ENCODE measurements around the gene NGFR.

NGFR gene

GRCh38 chr17:49510720-49511110 lies 15.6 kb downstream of the NGFR start:
- TF ChIP-seq, protein P1, sequence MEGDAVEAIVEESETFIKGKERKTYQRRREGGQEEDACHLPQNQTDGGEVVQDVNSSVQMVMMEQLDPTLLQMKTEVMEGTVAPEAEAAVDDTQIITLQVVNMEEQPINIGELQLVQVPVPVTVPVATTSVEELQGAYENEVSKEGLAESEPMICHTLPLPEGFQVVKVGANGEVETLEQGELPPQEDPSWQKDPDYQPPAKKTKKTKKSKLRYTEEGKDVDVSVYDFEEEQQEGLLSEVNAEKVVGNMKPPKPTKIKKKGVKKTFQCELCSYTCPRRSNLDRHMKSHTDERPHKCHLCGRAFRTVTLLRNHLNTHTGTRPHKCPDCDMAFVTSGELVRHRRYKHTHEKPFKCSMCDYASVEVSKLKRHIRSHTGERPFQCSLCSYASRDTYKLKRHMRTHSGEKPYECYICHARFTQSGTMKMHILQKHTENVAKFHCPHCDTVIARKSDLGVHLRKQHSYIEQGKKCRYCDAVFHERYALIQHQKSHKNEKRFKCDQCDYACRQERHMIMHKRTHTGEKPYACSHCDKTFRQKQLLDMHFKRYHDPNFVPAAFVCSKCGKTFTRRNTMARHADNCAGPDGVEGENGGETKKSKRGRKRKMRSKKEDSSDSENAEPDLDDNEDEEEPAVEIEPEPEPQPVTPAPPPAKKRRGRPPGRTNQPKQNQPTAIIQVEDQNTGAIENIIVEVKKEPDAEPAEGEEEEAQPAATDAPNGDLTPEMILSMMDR (IDR thresholded peaks at IDR 0.05; ENCODE audit: borderline replicate concordance, insufficient read depth, low read depth, low read length): no peak
- no peak overlapping the region for H3K4me3 ChIP-seq (ENCODE audit: low read depth, low read length)

GRCh38 chr17:49511810-49512209 lies 16.7 kb downstream of the NGFR start:
- H3K4me3 ChIP-seq (ENCODE audit: low read depth, low read length): no peak overlapping the region
- TF ChIP-seq, protein P1 (IDR thresholded peaks at IDR 0.05; ENCODE audit: borderline replicate concordance, insufficient read depth, low read depth, low read length): no peak

DNA sequence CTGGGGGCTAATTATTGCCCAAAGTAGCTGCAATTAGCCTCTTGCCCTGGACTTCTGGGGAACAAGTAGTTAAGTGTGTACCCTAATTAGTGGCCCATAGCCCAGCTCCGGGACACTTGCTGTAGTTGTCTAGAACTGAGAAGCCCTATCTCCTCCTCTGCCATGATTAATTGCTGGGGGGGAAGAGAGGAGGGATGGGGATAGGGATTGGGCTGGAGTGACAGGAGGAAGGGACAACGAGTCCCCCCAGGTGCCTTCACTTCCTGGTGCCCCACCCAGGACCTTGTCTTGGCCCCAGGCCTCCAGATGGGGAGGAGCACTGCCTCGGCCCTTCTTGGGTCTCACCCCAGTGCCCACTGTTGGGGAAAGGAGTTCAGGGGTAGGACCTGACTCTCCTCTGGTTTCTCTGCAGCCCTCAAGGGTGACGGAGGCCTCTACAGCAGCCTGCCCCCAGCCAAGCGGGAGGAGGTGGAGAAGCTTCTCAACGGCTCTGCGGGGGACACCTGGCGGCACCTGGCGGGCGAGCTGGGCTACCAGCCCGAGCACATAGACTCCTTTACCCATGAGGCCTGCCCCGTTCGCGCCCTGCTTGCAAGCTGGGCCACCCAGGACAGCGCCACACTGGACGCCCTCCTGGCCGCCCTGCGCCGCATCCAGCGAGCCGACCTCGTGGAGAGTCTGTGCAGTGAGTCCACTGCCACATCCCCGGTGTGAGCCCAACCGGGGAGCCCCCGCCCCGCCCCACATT lies 17.4 kb downstream of the NGFR start:
- TF ChIP-seq, protein P1 (IDR thresholded peaks at IDR 0.05; ENCODE audit: borderline replicate concordance, insufficient read depth, low read depth, low read length): no peak

GRCh38 chr17:49513044-49513395 lies 17.9 kb downstream of the NGFR start:
- TF ChIP-seq, protein P1 (IDR thresholded peaks at IDR 0.05; ENCODE audit: borderline replicate concordance, insufficient read depth, low read depth, low read length): no peak

More for the DNA sequence above, 17.4 kb downstream of the NGFR start:
- no peak overlapping the region for H3K4me3 ChIP-seq (ENCODE audit: low read depth, low read length)

GRCh38 chr17:49513641-49514040 lies 18.5 kb downstream of the NGFR start:
- TF ChIP-seq, protein P1 (IDR thresholded peaks at IDR 0.05; ENCODE audit: borderline replicate concordance, insufficient read depth, low read depth, low read length): no peak
- no peak overlapping the region for H3K4me3 ChIP-seq (ENCODE audit: low read depth, low read length)

More at GRCh38 chr17:49513044-49513395, 17.9 kb downstream of the NGFR start:
- H3K4me3 ChIP-seq (ENCODE audit: low read depth, low read length): no peak overlapping the region

DNA sequence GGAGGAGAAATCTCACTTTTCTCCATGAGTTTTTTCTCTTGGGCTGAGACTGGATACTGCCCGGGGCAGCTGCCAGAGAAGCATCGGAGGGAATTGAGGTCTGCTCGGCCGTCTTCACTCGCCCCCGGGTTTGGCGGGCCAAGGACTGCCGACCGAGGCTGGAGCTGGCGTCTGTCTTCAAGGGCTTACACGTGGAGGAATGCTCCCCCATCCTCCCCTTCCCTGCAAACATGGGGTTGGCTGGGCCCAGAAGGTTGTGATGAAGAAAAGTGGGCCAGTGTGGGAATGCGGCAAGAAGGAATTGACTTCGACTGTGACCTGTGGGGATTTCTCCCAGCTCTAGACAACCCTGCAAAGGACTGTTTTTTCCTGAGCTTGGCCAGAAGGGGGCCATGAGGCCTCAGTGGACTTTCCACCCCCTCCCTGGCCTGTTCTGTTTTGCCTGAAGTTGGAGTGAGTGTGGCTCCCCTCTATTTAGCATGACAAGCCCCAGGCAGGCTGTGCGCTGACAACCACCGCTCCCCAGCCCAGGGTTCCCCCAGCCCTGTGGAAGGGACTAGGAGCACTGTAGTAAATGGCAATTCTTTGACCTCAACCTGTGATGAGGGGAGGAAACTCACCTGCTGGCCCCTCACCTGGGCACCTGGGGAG lies 19.1 kb downstream of the NGFR start:
- no peak overlapping the region for H3K4me3 ChIP-seq (ENCODE audit: low read depth, low read length)

More for the DNA sequence above, 19.1 kb downstream of the NGFR start:
- TF ChIP-seq, protein P1 (IDR thresholded peaks at IDR 0.05; ENCODE audit: borderline replicate concordance, insufficient read depth, low read depth, low read length): no peak

All from GM12875 (cell line).